Hepatic stellate cell (primary cell): Measurements from ENCODE around the gene AIG1.
A peak's percentile ranks its signal among the peaks of the same experiment; 100 is the strongest.
"Not testable (repeated sequence)": the region's sequence is repeated elsewhere in the genome, so short reads cannot be mapped to it uniquely, and the experiment has no call there.

ENCODE experiments used
- DNase-seq: peaks from one replicate; pipeline ENCODE4 v3.0.0; 2011; ENCODE audit warnings: low spot score

The AIG1 gene

GRCh38 chr6:143234734-143235133 is 174.0 kb downstream of the AIG1 start:
- no peak for DNase-seq

DNA sequence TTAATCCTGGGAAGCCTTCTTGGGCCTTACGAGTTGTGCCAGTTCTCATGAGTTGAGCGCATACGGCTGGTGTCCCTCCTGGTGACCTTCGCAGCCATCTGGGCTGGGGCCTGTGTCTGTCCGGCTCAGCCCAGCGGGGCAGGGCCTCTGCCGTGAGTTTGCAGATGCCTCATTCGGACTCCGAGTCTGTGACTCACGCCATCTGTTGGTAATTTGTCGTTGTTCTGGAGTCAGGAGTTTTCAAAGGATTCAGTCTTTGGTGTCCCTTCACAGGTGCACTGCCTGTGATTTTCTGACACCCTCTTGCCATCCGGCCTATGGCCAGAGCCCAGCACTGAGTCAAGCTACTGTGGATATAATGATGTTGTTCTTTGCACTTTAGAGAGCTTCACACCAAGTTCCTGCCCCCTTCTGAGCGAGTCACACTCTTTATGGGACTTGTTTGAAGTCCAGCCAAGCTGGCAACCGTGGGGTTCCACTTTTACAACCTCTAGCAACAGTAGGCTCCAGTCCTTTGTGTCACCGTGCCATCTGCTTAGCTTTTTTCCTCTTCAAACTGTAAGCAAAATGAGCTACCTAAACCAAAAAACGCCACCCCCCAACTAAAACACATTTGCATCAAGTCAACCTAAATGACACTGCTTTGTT is 175.6 kb downstream of the AIG1 start:
- no peak for DNase-seq

DNA sequence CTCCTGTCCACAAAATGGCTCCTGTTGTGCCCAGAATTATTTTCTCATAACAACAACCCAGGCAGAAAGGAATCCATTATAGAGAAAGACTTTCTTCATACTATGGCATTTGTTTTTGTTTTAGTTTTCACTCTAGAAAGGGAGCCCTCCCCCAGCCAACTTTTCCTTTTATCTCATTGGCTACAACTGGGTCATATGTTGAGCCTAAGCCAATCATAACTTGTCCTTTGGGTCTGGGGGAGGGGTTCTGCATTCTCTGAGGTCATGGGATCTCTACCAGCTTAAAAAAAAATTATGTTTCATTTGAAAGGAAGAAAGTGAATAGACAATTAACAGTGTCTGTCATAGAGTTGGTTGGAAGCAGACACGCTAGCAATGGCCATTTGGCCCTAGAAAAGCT is 177.6 kb downstream of the AIG1 start:
- DNase-seq = no peak

- peak; percentile 16 for DNase-seq
Measured at GRCh38 chr6:143241111-143241510, 180.4 kb downstream of the AIG1 start.

GRCh38 chr6:143241911-143242310 is 181.2 kb downstream of the AIG1 start:
- no peak for DNase-seq

GRCh38 chr6:143243786-143244185 is 183.1 kb downstream of the AIG1 start:
- DNase-seq = no peak

- no peak for DNase-seq
Measured at GRCh38 chr6:143245656-143246055, 185.0 kb downstream of the AIG1 start.

GRCh38 chr6:143246166-143246775 is 185.6 kb downstream of the AIG1 start:
- DNase-seq = not testable (repeated sequence)

- no peak for DNase-seq
Measured at GRCh38 chr6:143247586-143247985, 186.9 kb downstream of the AIG1 start.

- no peak for DNase-seq
Measured at GRCh38 chr6:143248359-143248758, 187.7 kb downstream of the AIG1 start.

GRCh38 chr6:143251288-143251687 is 190.6 kb downstream of the AIG1 start:
- DNase-seq = no peak

DNA sequence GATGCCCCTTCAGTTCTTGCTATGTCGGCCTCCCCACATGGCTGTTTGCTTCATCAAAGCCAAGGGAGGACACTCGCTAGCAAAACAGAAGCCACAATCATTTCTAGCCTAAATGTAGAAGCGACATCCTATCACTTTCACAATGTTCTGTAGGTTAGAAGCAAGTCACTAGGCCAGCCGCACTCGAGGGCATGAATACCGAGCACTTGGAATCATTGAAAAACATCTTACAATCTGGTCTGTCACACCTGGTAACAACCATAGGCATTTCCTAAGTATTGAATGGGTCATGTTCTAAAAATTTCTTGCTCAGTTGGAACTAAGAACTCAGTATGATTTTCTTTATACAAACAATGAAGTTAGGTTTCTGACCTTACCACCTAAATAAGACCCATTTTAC is 192.3 kb downstream of the AIG1 start:
- no peak for DNase-seq

DNA sequence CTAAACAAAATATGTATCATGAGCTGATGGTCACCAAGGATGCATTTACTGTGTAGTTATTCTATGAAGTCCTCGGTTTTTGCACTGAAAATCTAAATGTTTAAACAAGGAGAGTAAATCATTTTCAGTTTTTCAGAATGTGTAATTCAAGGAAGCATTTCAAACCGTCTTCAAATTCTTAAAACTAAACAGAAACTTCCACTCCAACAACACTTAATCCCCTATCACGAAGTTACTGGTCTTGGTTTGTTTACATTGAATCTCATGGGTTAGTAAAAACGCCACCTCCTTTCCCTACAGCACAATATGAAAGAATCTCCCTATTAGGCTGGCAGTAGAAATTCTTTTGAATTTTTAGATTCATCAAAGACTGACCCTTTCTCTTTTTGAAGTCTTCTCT is 192.9 kb downstream of the AIG1 start:
- DNase-seq = no peak

GRCh38 chr6:143258945-143259344 is 198.3 kb downstream of the AIG1 start:
- no peak for DNase-seq

GRCh38 chr6:143260857-143261256 is 200.2 kb downstream of the AIG1 start:
- peak; percentile 44 for DNase-seq

DNA sequence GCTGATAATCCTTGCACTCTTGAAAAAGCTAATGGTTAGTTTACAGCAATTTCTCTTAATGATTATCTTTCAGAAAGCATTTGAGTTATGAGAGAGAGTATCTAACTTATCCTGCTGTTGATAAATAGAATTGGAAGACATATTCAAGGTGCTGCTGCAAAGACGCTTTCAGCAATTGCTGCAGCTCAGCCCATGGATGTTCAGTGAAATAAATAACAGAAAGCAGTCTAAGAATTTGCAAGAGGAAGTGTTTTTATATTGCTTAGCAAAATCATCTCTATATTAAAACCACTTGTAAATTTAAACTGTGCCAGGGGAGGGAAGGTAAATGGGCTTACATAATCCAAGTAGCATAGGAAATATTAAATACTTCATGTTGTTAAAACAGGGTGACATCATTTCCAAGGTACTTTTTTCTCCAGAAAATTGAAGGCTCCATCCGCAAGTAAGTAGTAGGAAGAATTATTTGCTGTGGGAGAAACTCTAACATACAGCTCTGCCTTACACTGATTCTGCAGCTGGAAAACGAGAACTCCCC is 201.3 kb downstream of the AIG1 start:
- no peak for DNase-seq

DNA sequence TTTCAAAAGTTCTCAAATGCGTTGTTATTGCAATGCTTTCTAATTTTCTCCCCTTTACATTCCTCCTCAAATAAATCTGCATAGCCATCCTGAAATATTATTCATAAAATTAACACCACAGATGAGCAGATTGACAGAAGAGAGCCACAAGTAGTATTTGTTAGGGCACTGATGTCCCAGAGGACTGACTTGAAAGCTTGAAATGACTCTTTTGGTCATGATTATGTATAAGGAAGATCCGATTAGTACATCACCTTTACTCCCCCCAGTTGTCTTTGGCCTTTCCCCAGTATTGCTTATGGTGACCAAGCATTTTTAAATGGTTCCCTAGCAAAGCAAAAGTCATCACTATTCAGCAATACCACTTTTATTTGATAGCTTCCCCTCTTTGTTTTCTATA is 202.2 kb downstream of the AIG1 start:
- no peak for DNase-seq

DNA sequence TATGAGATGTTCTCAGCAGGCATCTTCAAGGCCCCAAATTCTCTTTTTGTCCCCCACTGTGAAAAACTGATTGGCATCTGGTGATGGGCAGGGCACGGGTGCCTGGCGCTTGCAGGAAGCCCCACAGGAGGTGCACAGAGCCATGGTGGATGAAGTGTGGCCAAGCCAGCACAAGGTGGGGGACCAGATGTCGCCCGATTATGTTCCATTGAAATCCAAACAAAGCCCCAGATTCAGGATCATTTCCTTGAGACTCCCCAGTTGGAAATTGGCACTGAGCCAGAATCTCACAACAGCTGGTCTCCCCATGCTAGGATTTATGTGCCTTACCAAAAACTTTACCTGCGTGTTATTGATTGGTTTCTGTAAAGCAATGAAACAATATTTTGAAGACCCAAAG is 203.7 kb downstream of the AIG1 start:
- DNase-seq = no peak

- DNase-seq = no peak
Measured at GRCh38 chr6:143264986-143265764, 204.5 kb downstream of the AIG1 start.

- no peak for DNase-seq
Measured at GRCh38 chr6:143267760-143268159, 207.1 kb downstream of the AIG1 start.

GRCh38 chr6:143268439-143268838 is 207.8 kb downstream of the AIG1 start:
- no peak for DNase-seq

GRCh38 chr6:143270026-143270425 is 209.3 kb downstream of the AIG1 start:
- DNase-seq = peak; percentile 7

GRCh38 chr6:143271024-143271423 is 210.3 kb downstream of the AIG1 start:
- DNase-seq = peak; percentile 63
